Measurements from ENCODE around the gene CCDC188. TPM values are rescaled to one million over a fixed set of nuclear protein-coding genes. Genes with fewer than 3 reads are reported as not detected.
A peak's percentile ranks its signal among the peaks of the same experiment; 100 is the strongest.

CCDC188 gene
- polyA plus RNA-seq, 1 donor from 2014 or later = not detected

DNA sequence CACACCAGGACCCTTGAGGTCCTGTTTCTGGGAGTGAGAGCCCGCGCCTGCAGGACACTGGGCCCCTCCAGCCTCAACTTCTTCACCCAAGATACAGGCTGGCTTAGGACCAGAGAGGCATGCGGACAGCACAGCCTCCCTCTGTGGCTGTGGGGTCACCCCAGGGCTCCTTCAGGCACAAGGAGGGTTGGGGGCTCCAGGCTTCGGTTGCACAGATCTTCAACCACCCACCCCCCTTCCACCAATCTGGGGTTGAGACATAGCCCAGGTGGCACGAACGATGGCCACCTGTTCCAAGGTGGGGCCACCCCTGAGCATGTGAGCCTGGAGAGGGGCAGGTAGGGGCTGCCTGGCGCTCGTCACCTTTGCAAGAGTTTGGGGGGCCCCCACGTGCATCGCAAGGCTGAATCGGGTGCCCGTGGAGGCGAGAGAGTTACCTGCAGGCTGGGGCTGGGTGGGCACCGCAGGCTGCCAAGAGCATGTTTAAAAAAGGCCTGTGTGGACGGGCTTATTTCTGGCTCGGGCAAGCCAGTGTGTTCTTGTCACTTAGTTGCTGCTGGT lies 18.1 kb downstream of the CCDC188 start:
- Histone ChIP-seq H3K4me3 (ENCODE audit: low read length) (peak overlapping the region; percentile 90), H3K9me2 (ENCODE audit: insufficient read depth, low read length) (no peaks in the 10 kb centered on the region), H4K20me1 (ENCODE audit: insufficient read depth) (no peaks in the 10 kb centered on the region), H3K9me3 (ENCODE audit: low read length) (no peaks in the 10 kb centered on the region), H3F3A (ENCODE audit: insufficient read depth, low read length, poor library complexity, severe bottlenecking) (no peaks in the 10 kb centered on the region), H3K27me3 (ENCODE audit: insufficient read depth, low read depth, low read length) (no peaks in the 10 kb centered on the region), H3K36me3 (ENCODE audit: insufficient read depth, low read length) (no peaks in the 10 kb centered on the region), H3K27ac (ENCODE audit: low read length) (no peak overlapping the region), H3K4me2 (ENCODE audit: low read length) (peak overlapping the region; percentile 68), H3K79me2 (replicated peaks; ENCODE audit: insufficient read depth, low read length) (no peaks in the 10 kb centered on the region), H3K9ac (ENCODE audit: low read length) (peak overlapping the region; percentile 68), H2AFZ (ENCODE audit: low read depth, low read length) (no peak overlapping the region)
- TF ChIP-seq TAF1 (IDR thresholded peaks at IDR 0.05; ENCODE audit: low read depth) = no peak
- TF ChIP-seq, protein P1, sequence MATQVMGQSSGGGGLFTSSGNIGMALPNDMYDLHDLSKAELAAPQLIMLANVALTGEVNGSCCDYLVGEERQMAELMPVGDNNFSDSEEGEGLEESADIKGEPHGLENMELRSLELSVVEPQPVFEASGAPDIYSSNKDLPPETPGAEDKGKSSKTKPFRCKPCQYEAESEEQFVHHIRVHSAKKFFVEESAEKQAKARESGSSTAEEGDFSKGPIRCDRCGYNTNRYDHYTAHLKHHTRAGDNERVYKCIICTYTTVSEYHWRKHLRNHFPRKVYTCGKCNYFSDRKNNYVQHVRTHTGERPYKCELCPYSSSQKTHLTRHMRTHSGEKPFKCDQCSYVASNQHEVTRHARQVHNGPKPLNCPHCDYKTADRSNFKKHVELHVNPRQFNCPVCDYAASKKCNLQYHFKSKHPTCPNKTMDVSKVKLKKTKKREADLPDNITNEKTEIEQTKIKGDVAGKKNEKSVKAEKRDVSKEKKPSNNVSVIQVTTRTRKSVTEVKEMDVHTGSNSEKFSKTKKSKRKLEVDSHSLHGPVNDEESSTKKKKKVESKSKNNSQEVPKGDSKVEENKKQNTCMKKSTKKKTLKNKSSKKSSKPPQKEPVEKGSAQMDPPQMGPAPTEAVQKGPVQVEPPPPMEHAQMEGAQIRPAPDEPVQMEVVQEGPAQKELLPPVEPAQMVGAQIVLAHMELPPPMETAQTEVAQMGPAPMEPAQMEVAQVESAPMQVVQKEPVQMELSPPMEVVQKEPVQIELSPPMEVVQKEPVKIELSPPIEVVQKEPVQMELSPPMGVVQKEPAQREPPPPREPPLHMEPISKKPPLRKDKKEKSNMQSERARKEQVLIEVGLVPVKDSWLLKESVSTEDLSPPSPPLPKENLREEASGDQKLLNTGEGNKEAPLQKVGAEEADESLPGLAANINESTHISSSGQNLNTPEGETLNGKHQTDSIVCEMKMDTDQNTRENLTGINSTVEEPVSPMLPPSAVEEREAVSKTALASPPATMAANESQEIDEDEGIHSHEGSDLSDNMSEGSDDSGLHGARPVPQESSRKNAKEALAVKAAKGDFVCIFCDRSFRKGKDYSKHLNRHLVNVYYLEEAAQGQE (IDR thresholded peaks at IDR 0.05; ENCODE audit: borderline replicate concordance) = no peak
- no peak for TF ChIP-seq EZH2 (IDR thresholded peaks at IDR 0.05; ENCODE audit: borderline replicate concordance, insufficient read depth, low read length, poor library complexity, severe bottlenecking)
- TF ChIP-seq POLR2AphosphoS5 (IDR thresholded peaks at IDR 0.05) = no peak

DNA sequence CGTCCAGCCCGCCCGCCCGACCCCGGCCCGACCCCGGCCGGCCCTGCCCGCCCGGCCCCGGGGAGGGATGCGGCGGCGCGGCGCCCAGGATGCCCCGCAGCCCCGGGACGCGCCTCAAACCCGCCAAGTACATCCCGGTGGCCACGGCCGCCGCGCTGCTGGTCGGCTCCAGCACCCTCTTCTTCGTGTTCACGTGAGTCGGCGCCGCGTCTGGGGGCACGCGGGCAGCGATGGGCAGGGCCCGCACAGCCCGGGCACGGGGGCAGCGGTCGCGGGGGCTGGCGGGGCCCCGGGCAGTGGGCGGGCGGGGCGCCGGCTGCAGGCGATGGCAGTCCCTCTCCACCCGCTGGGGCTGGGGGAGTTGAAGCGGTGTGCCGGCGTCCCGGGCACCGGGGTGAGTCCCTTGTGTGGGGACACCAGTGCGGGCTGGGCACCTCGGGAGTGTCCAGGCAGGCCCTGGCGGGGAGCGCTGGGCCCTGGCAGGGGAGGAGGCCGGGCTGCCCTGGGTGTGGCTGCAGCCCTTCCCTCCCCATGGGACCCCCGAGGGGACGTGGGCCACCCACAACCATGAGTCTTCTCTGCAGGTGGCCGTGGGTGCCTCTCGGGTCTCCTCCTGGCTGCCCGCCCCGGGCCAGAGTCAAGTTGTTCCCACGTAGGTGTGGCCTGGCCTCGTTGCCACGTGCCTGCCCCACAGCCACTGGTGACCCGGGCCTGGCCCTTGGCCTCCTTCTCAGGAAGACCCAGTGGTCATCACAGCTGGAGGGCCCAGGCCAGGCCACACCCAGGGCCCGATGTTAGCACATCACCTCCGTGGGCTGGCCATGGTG lies 18.8 kb downstream of the CCDC188 start:
- H3K9ac ChIP-seq (ENCODE audit: low read length) = peak overlapping the region; percentile 68
- no peaks in the 10 kb centered on the region for H3K9me3 ChIP-seq (ENCODE audit: low read length)
- H3K79me2 ChIP-seq (replicated peaks; ENCODE audit: insufficient read depth, low read length) = no peaks in the 10 kb centered on the region
- H2AFZ ChIP-seq (ENCODE audit: low read depth, low read length) = no peak overlapping the region
- TF ChIP-seq MXI1 (conservative IDR thresholded peaks at IDR 0.05; ENCODE audit: poor library complexity, severe bottlenecking) = peak; percentile 30
- no peak for TF ChIP-seq RAD21 (conservative IDR thresholded peaks at IDR 0.05)
- H3K27ac ChIP-seq (ENCODE audit: low read length) = no peak overlapping the region
- H3K9me2 ChIP-seq (ENCODE audit: insufficient read depth, low read length) = no peaks in the 10 kb centered on the region
- no peaks in the 10 kb centered on the region for H3F3A ChIP-seq (ENCODE audit: insufficient read depth, low read length, poor library complexity, severe bottlenecking)
- H3K4me2 ChIP-seq (ENCODE audit: low read length) = peak overlapping the region; percentile 68
- H3K36me3 ChIP-seq (ENCODE audit: insufficient read depth, low read length) = no peaks in the 10 kb centered on the region
- H3K4me3 ChIP-seq (ENCODE audit: low read length) = peak overlapping the region; percentile 90
- no peaks in the 10 kb centered on the region for H4K20me1 ChIP-seq (ENCODE audit: insufficient read depth)
- H3K27me3 ChIP-seq (ENCODE audit: insufficient read depth, low read depth, low read length) = no peaks in the 10 kb centered on the region

DNA sequence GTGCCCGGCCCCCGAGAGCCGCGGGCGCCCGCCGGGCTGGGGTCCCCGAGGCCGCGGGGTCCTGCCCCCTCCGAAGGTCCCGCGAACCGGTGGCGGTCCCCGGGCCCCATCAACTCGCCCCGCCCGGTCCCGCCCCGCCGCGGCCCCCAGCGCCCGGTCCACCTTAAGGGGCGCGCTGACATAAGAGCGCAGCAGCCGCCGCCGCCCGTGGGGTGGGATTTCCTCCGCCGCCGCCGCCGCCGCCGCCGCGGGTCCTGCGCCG lies 19.3 kb downstream of the CCDC188 start, which contains the start of gene ZDHHC8:
Gene ZDHHC8, plus strand, starts transcription at position 208 of the 262 bp plus-strand sequence. CDS start 144 bp downstream, outside the sequence.
- H3K27me3 ChIP-seq (ENCODE audit: insufficient read depth, low read depth, low read length) = no peaks in the 10 kb centered on the region
- H3K9ac ChIP-seq (ENCODE audit: low read length) = peak within 1 kb of the TSS; percentile 86
- no peaks in the 10 kb centered on the region for H3K79me2 ChIP-seq (replicated peaks; ENCODE audit: insufficient read depth, low read length)
- no peaks in the 10 kb centered on the region for H3K36me3 ChIP-seq (ENCODE audit: insufficient read depth, low read length)
- H3K9me2 ChIP-seq (ENCODE audit: insufficient read depth, low read length) = no peaks in the 10 kb centered on the region
- H3K27ac ChIP-seq (ENCODE audit: low read length) = peak within 1 kb of the TSS; percentile 67
- TF ChIP-seq MXI1 (conservative IDR thresholded peaks at IDR 0.05; ENCODE audit: poor library complexity, severe bottlenecking) (no peak), EP300 (conservative IDR thresholded peaks at IDR 0.05; ENCODE audit: poor library complexity, severe bottlenecking) (no peak), POLR2AphosphoS5 (IDR thresholded peaks at IDR 0.05) (no peak), EZH2 (IDR thresholded peaks at IDR 0.05; ENCODE audit: borderline replicate concordance, insufficient read depth, low read length, poor library complexity, severe bottlenecking) (no peak), SMC3 (conservative IDR thresholded peaks at IDR 0.05; ENCODE audit: poor library complexity) (no peak), RAD21 (conservative IDR thresholded peaks at IDR 0.05) (no peak), TAF1 (IDR thresholded peaks at IDR 0.05; ENCODE audit: low read depth) (no peak)
- TF ChIP-seq, protein P2, sequence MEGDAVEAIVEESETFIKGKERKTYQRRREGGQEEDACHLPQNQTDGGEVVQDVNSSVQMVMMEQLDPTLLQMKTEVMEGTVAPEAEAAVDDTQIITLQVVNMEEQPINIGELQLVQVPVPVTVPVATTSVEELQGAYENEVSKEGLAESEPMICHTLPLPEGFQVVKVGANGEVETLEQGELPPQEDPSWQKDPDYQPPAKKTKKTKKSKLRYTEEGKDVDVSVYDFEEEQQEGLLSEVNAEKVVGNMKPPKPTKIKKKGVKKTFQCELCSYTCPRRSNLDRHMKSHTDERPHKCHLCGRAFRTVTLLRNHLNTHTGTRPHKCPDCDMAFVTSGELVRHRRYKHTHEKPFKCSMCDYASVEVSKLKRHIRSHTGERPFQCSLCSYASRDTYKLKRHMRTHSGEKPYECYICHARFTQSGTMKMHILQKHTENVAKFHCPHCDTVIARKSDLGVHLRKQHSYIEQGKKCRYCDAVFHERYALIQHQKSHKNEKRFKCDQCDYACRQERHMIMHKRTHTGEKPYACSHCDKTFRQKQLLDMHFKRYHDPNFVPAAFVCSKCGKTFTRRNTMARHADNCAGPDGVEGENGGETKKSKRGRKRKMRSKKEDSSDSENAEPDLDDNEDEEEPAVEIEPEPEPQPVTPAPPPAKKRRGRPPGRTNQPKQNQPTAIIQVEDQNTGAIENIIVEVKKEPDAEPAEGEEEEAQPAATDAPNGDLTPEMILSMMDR (IDR thresholded peaks at IDR 0.05; ENCODE audit: poor library complexity, severe bottlenecking) = no peak
- TF ChIP-seq, protein P1 (IDR thresholded peaks at IDR 0.05; ENCODE audit: borderline replicate concordance) = no peak
- H3K9me3 ChIP-seq (ENCODE audit: low read length) = no peaks in the 10 kb centered on the region
- H3F3A ChIP-seq (ENCODE audit: insufficient read depth, low read length, poor library complexity, severe bottlenecking) = no peaks in the 10 kb centered on the region
- H4K20me1 ChIP-seq (ENCODE audit: insufficient read depth) = no peaks in the 10 kb centered on the region
- H3K4me2 ChIP-seq (ENCODE audit: low read length) = peak within 1 kb of the TSS; percentile 68
- H2AFZ ChIP-seq (ENCODE audit: low read depth, low read length) = peak within 1 kb of the TSS; percentile 45
- peak within 1 kb of the TSS; percentile 90 for H3K4me3 ChIP-seq (ENCODE audit: low read length)

Data from neural cell (in vitro differentiated cells).